Keratinocyte (primary cell): ENCODE data around the gene PCYOX1L.

ENCODE experiments used
- EZH2 ChIP-seq: IDR thresholded peaks from one replicate; pipeline ENCODE4 v1.6.1; 2012; ENCODE audit warnings: inconsistent platforms, mild to moderate bottlenecking, low read length, moderate library complexity
- TF ChIP-seq, protein P1 (sequence below), 3 experiments: IDR thresholded peaks in 1 of 3; conservative IDR thresholded peaks in 1 of 3; optimal IDR thresholded peaks in 1 of 3; 2 replicates in 2 of 3; 3 replicates in 1 of 3; pipeline versions ENCODE3 to v1.5.1; 2011; ENCODE audit warnings: low read length in 3 of 3, mild to moderate bottlenecking in 3 of 3, moderate library complexity in 2 of 3, control low read depth in 1 of 3, inconsistent platforms in 1 of 3; ENCODE audit not compliant: insufficient read depth in 2 of 3; ENCODE audit errors: extremely low read depth in 1 of 3

DNA sequence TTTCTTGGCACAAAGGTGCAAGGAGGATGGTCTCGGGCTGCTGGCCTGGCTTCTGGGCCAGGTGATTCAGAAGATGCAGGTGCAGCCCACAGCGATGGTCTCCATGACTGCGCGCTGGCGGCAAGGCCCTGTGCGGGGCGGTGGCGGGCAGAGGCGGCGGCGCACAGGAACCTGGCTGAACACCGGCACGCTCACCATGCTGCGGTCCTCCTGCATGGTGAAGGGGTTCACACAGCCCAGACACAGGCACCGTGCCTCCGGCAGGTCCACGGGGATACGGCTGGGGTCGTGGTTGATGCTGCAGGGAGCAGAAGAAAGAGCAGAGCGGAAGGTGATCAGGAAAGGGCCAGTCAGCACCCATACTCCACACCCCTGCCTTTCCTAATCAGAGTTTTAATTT lies 16.5 kb downstream of the PCYOX1L start:
- TF ChIP-seq, protein P1, sequence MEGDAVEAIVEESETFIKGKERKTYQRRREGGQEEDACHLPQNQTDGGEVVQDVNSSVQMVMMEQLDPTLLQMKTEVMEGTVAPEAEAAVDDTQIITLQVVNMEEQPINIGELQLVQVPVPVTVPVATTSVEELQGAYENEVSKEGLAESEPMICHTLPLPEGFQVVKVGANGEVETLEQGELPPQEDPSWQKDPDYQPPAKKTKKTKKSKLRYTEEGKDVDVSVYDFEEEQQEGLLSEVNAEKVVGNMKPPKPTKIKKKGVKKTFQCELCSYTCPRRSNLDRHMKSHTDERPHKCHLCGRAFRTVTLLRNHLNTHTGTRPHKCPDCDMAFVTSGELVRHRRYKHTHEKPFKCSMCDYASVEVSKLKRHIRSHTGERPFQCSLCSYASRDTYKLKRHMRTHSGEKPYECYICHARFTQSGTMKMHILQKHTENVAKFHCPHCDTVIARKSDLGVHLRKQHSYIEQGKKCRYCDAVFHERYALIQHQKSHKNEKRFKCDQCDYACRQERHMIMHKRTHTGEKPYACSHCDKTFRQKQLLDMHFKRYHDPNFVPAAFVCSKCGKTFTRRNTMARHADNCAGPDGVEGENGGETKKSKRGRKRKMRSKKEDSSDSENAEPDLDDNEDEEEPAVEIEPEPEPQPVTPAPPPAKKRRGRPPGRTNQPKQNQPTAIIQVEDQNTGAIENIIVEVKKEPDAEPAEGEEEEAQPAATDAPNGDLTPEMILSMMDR (optimal IDR thresholded peaks at IDR 0.05 in 1 of 3, IDR thresholded peaks at IDR 0.05 in 1 of 3, conservative IDR thresholded peaks at IDR 0.05 in 1 of 3; ENCODE audit: extremely low read depth in 1 of 3, insufficient read depth in 2 of 3, low read length in 3 of 3): no peak
- no peak for TF ChIP-seq EZH2
